A549 (cell line): ENCODE results near the gene PIK3C3. TPM values are rescaled to one million over a fixed set of nuclear protein-coding genes. Genes with fewer than 3 reads are reported as not detected.
A peak's percentile ranks its signal among the peaks of the same experiment; 100 is the strongest.

ENCODE experiments used
- ATAC-seq, 2 experiments: fragments of 200-7000 bp in 1 of 2; fragments of >200 bp in 1 of 2; cut with Nextera tagmentation in 1 of 2; cut with Tn5 transposase in 1 of 2; 3 replicates each; pipeline versions ENCODE4 v1.8.0 to v1.9.1; 2018 to 2020; ENCODE audit warnings: mild to moderate bottlenecking in 1 of 2, moderate library complexity in 1 of 2
- CTCF ChIA-PET: fragments of 300-600 bp; sonication (Branson Sonifier 250); formaldehyde crosslinking; extraction: SDS; loops from one replicate; lab custom pipeline; 2021; ENCODE audit warnings: antibody characterized with exemption, inconsistent platforms; lab: Yijun Ruan, JAX
- POLR2A ChIA-PET: fragments of 350-600 bp; formaldehyde crosslinking; extraction: SDS; loops from one replicate; lab custom pipeline; 2021; ENCODE audit warnings: antibody characterized with exemption, inconsistent platforms; lab: Yijun Ruan, JAX
- DNase-seq, 2 experiments: peaks; one replicate each; pipeline versions ENCODE4 v3.0.0 to v3.0.0-alpha.2; 2011 to 2016; ENCODE audit warnings: low read depth in 1 of 2, low spot score in 1 of 2
- FAIRE-seq: peaks from 2 replicates; lab custom pipeline; 2011; peaks lifted over from hg19 to GRCh38; lab: Jason Lieb, UNC
- H3K27ac ChIP-seq, 2 experiments: fragments of >200 bp; sonication (Bioruptor Twin); formaldehyde crosslinking; 3 replicates each; pipeline ENCODE4 v1.5.1; 2016 to 2017
- H3K4me1 ChIP-seq: fragments of >200 bp; sonication (Bioruptor Twin); formaldehyde crosslinking; 3 replicates; pipeline ENCODE4 v1.6.1; 2016
- H3K4me2 ChIP-seq: fragments of >200 bp; sonication (Bioruptor Twin); formaldehyde crosslinking; 3 replicates; pipeline ENCODE4 v1.6.1; 2016
- H3K4me3 ChIP-seq: fragments of >200 bp; sonication (Bioruptor Twin); formaldehyde crosslinking; 3 replicates; pipeline ENCODE4 v1.5.1; 2016
- H3K9me3 ChIP-seq: fragments of >200 bp; sonication (Bioruptor Twin); formaldehyde crosslinking; 3 replicates; pipeline ENCODE4 v1.6.1; 2016
- CBX2 ChIP-seq: fragments of 200-600 bp; sonication (generic); IDR thresholded peaks from 2 replicates; pipeline ENCODE4 v1.6.1; 2016; ENCODE audit warnings: low read depth, mild to moderate bottlenecking, borderline replicate concordance
- ESRRA ChIP-seq: fragments of 150-350 bp; IDR thresholded peaks from 2 replicates; pipeline ENCODE4 v1.6.1; 2014; ENCODE audit warnings: mild to moderate bottlenecking, low read length, borderline replicate concordance
- HOXA7 ChIP-seq: fragments of 250-450 bp; sonication (Bioruptor Pico); IDR thresholded peaks from 2 replicates; pipeline ENCODE4 v1.5.0; 2020; ENCODE audit warnings: mild to moderate bottlenecking, moderate library complexity
- HOXB13 ChIP-seq: fragments of 250-450 bp; sonication (Bioruptor Pico); IDR thresholded peaks from 2 replicates; pipeline ENCODE4 v1.5.0; 2020; ENCODE audit warnings: low read depth, mild to moderate bottlenecking, moderate library complexity
- NFE2L2 ChIP-seq: fragments of 150-350 bp; conservative IDR thresholded peaks from 2 replicates; pipeline ENCODE4 v1.6.1; 2014; ENCODE audit warnings: low read length
- RCOR1 ChIP-seq: fragments of 150-350 bp; IDR thresholded peaks from 2 replicates; pipeline ENCODE4 v1.6.1; 2014; ENCODE audit warnings: antibody characterized with exemption, low read length, low read depth
- SMC3 ChIP-seq: fragments of >200 bp; sonication (Bioruptor Twin); formaldehyde crosslinking; IDR thresholded peaks from 3 replicates; pipeline ENCODE4 v1.6.1; 2018; ENCODE audit warnings: inconsistent platforms
- TP53 ChIP-seq: fragments of 250-450 bp; sonication (Bioruptor Pico); IDR thresholded peaks from 2 replicates; pipeline ENCODE4 v1.5.0; 2021; ENCODE audit warnings: mild to moderate bottlenecking, moderate library complexity
- WGBS: methylation state at CpG from one replicate; pipeline ENCODE4 v1.1.6; 2017; ENCODE audit errors: missing lambda C conversion rate; 5-methylcytosine and 5-hydroxymethylcytosine counted together
- polyA plus RNA-seq, 4 experiments: library from polyadenylated mRNA; depleted of rRNA in 3 of 4; stranded (reverse); fragments of >200 nt; fragmentation: RNase III in 1 of 4; extraction: RNeasy Plus Mini Kit Qiagen cat#74134 plus additional on column Dnase treatment in 1 of 4; gene quantifications; 2 replicates in 3 of 4; 3 replicates in 1 of 4; pipeline ENCODE4 v1.2.3, GENCODE V29; 2011 to 2017
- TF ChIP-seq, protein P1 (sequence below): fragments of 250-450 bp; sonication (Bioruptor Pico); IDR thresholded peaks from 2 replicates; pipeline ENCODE4 v1.5.0; 2020; ENCODE audit warnings: low read depth, mild to moderate bottlenecking, moderate library complexity
- TF ChIP-seq, protein P2 (sequence below): fragments of >200 bp; sonication (Bioruptor Twin); formaldehyde crosslinking; IDR thresholded peaks from 3 replicates; pipeline ENCODE4 v1.5.1; 2016
- TF ChIP-seq, protein P3 (sequence below): IDR thresholded peaks from 2 replicates; pipeline ENCODE4 v1.6.1; 2012

Gene PIK3C3
- polyA plus RNA-seq, 2 of the 4 experiments (the other 2 are of a cell fraction): 18.6 to 36.0 TPM

DNA sequence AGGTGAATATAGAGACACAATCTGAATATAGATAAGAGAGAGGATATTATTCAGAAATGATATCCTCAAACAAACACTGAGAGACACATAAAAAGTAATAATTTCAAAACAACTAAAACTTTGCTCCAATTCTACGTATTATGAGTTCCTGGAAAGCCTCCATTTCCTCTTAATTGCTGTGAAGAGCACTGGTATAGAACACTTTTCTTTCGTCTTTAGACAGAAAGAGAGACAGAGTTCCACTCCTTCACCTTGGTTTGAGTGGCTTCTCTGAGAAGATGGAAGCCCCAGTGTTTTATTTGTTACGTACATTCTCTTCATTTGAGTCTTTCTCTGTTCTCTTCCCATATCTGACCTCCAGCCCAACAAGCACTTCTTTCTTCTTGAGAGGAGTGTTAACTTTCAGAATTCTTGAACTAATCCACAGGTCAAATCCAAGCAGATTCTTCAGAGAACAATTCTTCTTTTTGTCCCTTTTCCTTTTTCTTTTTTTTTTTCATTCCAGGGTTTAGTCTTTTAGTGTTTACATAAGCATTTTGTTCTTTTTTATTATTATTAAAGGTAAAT, 6.4 kb upstream of the PIK3C3 start:
- 53% methylated on average over 3 of the region's 3 CpGs for WGBS

DNA sequence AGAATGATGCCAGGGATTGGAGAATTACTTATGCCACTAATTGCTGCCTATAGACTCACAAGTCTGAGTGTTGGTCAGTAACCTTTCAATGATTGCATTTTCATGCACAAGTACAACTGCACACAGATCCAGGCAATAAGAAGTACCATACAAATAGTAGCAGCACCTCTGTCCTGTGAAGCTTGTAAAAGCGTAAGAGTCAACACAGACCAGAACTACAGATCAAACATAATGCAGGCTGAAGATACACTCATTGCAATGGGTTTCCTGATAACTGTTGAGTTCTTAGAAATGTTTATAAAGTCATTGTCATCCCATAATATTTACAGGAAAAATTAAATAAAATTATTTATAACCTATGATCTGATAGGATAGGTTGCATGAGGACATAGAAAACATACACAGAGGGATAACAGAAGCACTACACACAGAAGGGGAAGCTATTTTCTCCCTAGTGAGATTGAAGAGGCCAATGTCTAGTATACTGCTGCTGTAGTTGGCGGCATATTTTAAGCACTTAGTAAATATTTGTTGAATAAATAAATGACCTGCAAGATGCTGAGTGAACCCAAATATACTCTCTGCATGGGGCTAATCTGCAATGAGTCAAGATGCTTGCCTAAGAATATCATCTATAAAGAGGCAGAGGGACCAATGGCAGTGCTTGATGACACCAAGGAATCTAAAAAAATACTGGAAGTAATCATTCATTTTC, 5.7 kb upstream of the PIK3C3 start:
- WGBS: 45% methylated on average over 2 of the region's 2 CpGs
- Histone ChIP-seq H3K9me3 (no peaks in the 10 kb centered on the region), H3K27ac (no peak overlapping the region)
- FAIRE-seq: no peak
- peak in 1 of 2 experiments; percentile 10 for DNase-seq
- TF ChIP-seq, protein P1, sequence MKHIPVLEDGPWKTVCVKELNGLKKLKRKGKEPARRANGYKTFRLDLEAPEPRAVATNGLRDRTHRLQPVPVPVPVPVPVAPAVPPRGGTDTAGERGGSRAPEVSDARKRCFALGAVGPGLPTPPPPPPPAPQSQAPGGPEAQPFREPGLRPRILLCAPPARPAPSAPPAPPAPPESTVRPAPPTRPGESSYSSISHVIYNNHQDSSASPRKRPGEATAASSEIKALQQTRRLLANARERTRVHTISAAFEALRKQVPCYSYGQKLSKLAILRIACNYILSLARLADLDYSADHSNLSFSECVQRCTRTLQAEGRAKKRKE (CRISPR knock-in tag): no peak
- TF ChIP-seq, protein P2, sequence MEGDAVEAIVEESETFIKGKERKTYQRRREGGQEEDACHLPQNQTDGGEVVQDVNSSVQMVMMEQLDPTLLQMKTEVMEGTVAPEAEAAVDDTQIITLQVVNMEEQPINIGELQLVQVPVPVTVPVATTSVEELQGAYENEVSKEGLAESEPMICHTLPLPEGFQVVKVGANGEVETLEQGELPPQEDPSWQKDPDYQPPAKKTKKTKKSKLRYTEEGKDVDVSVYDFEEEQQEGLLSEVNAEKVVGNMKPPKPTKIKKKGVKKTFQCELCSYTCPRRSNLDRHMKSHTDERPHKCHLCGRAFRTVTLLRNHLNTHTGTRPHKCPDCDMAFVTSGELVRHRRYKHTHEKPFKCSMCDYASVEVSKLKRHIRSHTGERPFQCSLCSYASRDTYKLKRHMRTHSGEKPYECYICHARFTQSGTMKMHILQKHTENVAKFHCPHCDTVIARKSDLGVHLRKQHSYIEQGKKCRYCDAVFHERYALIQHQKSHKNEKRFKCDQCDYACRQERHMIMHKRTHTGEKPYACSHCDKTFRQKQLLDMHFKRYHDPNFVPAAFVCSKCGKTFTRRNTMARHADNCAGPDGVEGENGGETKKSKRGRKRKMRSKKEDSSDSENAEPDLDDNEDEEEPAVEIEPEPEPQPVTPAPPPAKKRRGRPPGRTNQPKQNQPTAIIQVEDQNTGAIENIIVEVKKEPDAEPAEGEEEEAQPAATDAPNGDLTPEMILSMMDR: no peak
- TF ChIP-seq, all 56 proteins: peak for 0
- POLR2A ChIA-PET: no interaction called here
- CTCF ChIA-PET: no interaction called here
- Histone ChIP-seq H3K4me3 (no peak overlapping the region), H3K4me2 (no peak overlapping the region), H3K4me1 (no peaks in the 10 kb centered on the region)
- ATAC-seq: no peak

More for the DNA sequence above, 6.4 kb upstream of the PIK3C3 start:
- H3K27ac ChIP-seq: no peak overlapping the region
- DNase-seq (no peak), FAIRE-seq (no peak), ATAC-seq (no peak)
- ChIA-PET CTCF (no interaction called here), POLR2A (no interaction called here)
- H3K4me1 ChIP-seq: no peaks in the 10 kb centered on the region
- H3K9me3 ChIP-seq: no peaks in the 10 kb centered on the region
- H3K4me2 ChIP-seq: no peak overlapping the region
- TF ChIP-seq, protein P3, sequence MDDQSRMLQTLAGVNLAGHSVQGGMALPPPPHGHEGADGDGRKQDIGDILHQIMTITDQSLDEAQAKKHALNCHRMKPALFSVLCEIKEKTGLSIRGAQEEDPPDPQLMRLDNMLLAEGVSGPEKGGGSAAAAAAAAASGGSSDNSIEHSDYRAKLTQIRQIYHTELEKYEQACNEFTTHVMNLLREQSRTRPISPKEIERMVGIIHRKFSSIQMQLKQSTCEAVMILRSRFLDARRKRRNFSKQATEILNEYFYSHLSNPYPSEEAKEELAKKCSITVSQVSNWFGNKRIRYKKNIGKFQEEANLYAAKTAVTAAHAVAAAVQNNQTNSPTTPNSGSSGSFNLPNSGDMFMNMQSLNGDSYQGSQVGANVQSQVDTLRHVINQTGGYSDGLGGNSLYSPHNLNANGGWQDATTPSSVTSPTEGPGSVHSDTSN: no peak
- TF ChIP-seq RCOR1 (no peak), SMC3 (no peak)
- H3K4me3 ChIP-seq: no peak overlapping the region

DNA sequence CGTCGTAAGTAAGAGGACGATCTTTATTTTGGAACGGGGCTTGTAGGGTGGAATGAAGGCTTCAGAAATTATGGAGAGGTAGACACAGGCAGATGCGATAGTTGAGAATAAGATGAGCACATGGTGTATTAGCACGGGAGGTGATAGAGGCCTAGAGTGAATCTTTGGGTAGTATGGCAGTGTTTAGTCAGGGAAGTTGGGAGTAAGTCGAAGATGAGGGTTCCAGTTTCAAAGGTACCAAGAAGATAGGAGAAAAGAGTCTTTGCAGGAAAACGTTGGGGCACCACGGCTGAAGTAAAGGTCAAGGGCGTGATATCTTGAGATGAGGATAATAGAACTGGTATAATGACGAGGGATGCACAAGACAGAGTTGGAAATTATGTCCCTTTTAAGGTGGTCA, 654 bp downstream of the PIK3C3 start:
- Histone ChIP-seq H3K4me2 (peak overlapping the region; percentile 97), H3K4me1 (peaks cover 8% of the 10 kb centered on the region; the same call in 1 of the 3 replicates), H3K4me3 (peak overlapping the region; percentile 84), H3K27ac (peak overlapping the region; percentile 68 to 86), H3K9me3 (no peaks in the 10 kb centered on the region)
- CTCF ChIA-PET: no interaction called here
- 7% methylated on average over 11 of the region's 11 CpGs for WGBS
- DNase-seq (no peak), FAIRE-seq (no peak), ATAC-seq (peak in 1 of 2 experiments; percentile 47; a peak in 2 of 6 replicates)
- TF ChIP-seq HOXB13 (CRISPR knock-in tag) (no peak), HOXA7 (CRISPR knock-in tag) (no peak)
- POLR2A ChIA-PET: no interaction called here

DNA sequence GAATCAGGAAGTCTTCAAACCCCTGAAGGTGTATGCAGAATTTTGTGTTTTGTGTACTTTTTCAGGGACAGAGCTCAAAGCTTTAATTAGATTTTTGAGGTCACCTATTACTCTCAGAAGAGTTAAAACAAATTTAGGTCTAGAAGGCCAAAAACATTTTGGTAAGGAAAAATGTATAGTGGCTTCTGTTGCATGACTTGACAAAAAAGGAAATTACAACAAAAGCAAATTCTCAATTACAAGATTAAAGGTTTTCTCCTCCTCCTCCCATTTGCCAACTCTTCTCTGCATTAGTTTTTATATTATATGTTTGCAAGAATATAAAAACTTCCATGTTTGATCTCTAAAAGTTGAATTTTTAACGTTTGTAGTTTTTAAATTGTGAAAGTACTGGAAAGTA, 4.0 kb downstream of the PIK3C3 start:
- Histone ChIP-seq H3K27ac (no peak overlapping the region), H3K4me3 (no peak overlapping the region), H3K4me2 (no peak overlapping the region), H3K4me1 (peaks cover 8% of the 10 kb centered on the region; the same call in 1 of the 3 replicates), H3K9me3 (no peaks in the 10 kb centered on the region)
- TF ChIP-seq NFE2L2: peak; percentile 43; the same call in 1 of the 2 replicates
- TF ChIP-seq ESRRA: no peak
- TF ChIP-seq TP53: no peak
- TF ChIP-seq CBX2: no peak
- FAIRE-seq (no peak), ATAC-seq (no peak), DNase-seq (no peak)
- ChIA-PET POLR2A (no interaction called here), CTCF (no interaction called here)
- 91% methylated on average over 1 of the region's 1 CpG for WGBS
